Stimulated activated CD4-positive, alpha-beta T cell treated with anti-CD3 and anti-CD28 coated beads, TNF-alpha, amount 100 ng/mL, for 4 hours (primary cell): Measurements from ENCODE around the gene GPBAR1.

Experiments
- DNase-seq, 3 experiments: peaks; one replicate each; pipeline ENCODE4 v3.0.0-alpha.2; 2020; ENCODE audit warnings: low read depth in 3 of 3

The GPBAR1 gene

GRCh38 chr2:218260742-218261422 lies at the start of gene GPBAR1:
Gene GPBAR1, plus strand, starts transcription at chr2:218261015. Its CDS starts 1,710 bp downstream, at chr2:218262725.
- no peak for DNase-seq

GRCh38 chr2:218214116-218214515 lies 46.7 kb upstream of the GPBAR1 start:
- DNase-seq: no peak

- no peak for DNase-seq
These were observed 44.5 kb upstream of the GPBAR1 start for GRCh38 chr2:218216336-218216673.

- DNase-seq: peak; percentile 80 to 90 (median 88)
These were observed 44.0 kb upstream of the GPBAR1 start, which contains the start of gene ARPC2 for GRCh38 chr2:218216674-218217359. Gene ARPC2, plus strand, starts transcription at chr2:218217189. Its CDS starts 282 bp downstream, at chr2:218217471.

- DNase-seq: peak; percentile 57 to 68 (median 66)
These were observed 43.2 kb upstream of the GPBAR1 start for GRCh38 chr2:218217360-218218267.

- DNase-seq: no peak
These were observed 42.3 kb upstream of the GPBAR1 start for GRCh38 chr2:218218268-218219185.

GRCh38 chr2:218219934-218220333 lies 40.9 kb upstream of the GPBAR1 start:
- DNase-seq: no peak

- DNase-seq: no peak
These were observed 39.8 kb upstream of the GPBAR1 start for GRCh38 chr2:218221000-218221399.

GRCh38 chr2:218223046-218223445 lies 37.8 kb upstream of the GPBAR1 start:
- DNase-seq: no peak

GRCh38 chr2:218224186-218224585 lies 36.6 kb upstream of the GPBAR1 start:
- no peak for DNase-seq

GRCh38 chr2:218226903-218227302 lies 33.9 kb upstream of the GPBAR1 start:
- no peak for DNase-seq

GRCh38 chr2:218228366-218229090 lies 32.3 kb upstream of the GPBAR1 start:
- DNase-seq: no peak

- DNase-seq: peak in 1 of 3 experiments; percentile 25
These were observed 31.6 kb upstream of the GPBAR1 start for GRCh38 chr2:218229239-218229638.

GRCh38 chr2:218229851-218230250 lies 31.0 kb upstream of the GPBAR1 start:
- DNase-seq: no peak

GRCh38 chr2:218230882-218231281 lies 29.9 kb upstream of the GPBAR1 start:
- DNase-seq: no peak

GRCh38 chr2:218233543-218233942 lies 27.3 kb upstream of the GPBAR1 start:
- no peak for DNase-seq

GRCh38 chr2:218234521-218234920 lies 26.3 kb upstream of the GPBAR1 start:
- DNase-seq: no peak

- DNase-seq: no peak
These were observed 25.8 kb upstream of the GPBAR1 start for GRCh38 chr2:218235017-218235416.

GRCh38 chr2:218236829-218237228 lies 24.0 kb upstream of the GPBAR1 start:
- no peak for DNase-seq

GRCh38 chr2:218238887-218239286 lies 21.9 kb upstream of the GPBAR1 start:
- DNase-seq: no peak

- DNase-seq: no peak
These were observed 16.6 kb upstream of the GPBAR1 start for GRCh38 chr2:218244204-218244603.
